ENCODE data around the gene NT5DC3. TPM values are rescaled to one million over a fixed set of nuclear protein-coding genes. Genes with fewer than 3 reads are reported as not detected.

NT5DC3 gene
- total and polyA plus RNA-seq, 2 of the 13 experiments (the other 11 are each of a cell fraction or from before 2014, with no cell fraction given), result 3.2 to 6.6 TPM

- no peak for TF ChIP-seq ARID3A (IDR thresholded peaks at IDR 0.05; ENCODE audit: low read depth, low read length)
- no peak for TF ChIP-seq KDM5A (IDR thresholded peaks at IDR 0.05; ENCODE audit: borderline replicate concordance, low read length)
- no peak for TF ChIP-seq PAWR (CRISPR knock-in tag; IDR thresholded peaks at IDR 0.05; ENCODE audit: borderline replicate concordance)
- TF ChIP-seq CHCHD3 (CRISPR knock-in tag; IDR thresholded peaks at IDR 0.05), result no peak
- TF ChIP-seq ZNF770 (CRISPR knock-in tag; IDR thresholded peaks at IDR 0.05), result peak; percentile 85
- TF ChIP-seq ZMYM3 (CRISPR knock-in tag; IDR thresholded peaks at IDR 0.05), result 0 out of 2 replicates have a peak, but pooled peaks have one; percentile 22
- TF ChIP-seq ZNF503 (CRISPR knock-in tag; IDR thresholded peaks at IDR 0.05), result no peak
- TF ChIP-seq SALL1 (CRISPR knock-in tag; IDR thresholded peaks at IDR 0.05), result 0 out of 2 replicates have a peak, but pooled peaks have one; percentile 20
- peak; percentile 86 for TF ChIP-seq CEBPG (CRISPR knock-in tag; IDR thresholded peaks at IDR 0.05)
- peak; percentile 50; the same call in 1 of the 2 replicates for TF ChIP-seq ZNF263 (CRISPR knock-in tag; IDR thresholded peaks at IDR 0.05)
- no peak for TF ChIP-seq RORA (CRISPR knock-in tag; IDR thresholded peaks at IDR 0.05)
- no peak for TF ChIP-seq HNRNPH1 (optimal IDR thresholded peaks at IDR 0.05; ENCODE audit: low read depth, low read length)
- peak; percentile 50 for TF ChIP-seq ZFX (CRISPR knock-in tag; IDR thresholded peaks at IDR 0.05; ENCODE audit: low read depth)
- TF ChIP-seq RNF2 (conservative IDR thresholded peaks at IDR 0.05; ENCODE audit: low read depth), result no peak
- no peak for TF ChIP-seq MAF1 (CRISPR knock-in tag; IDR thresholded peaks at IDR 0.05; ENCODE audit: borderline replicate concordance)
- no peak for TF ChIP-seq TP53 (CRISPR knock-in tag; conservative IDR thresholded peaks at IDR 0.05)
- TF ChIP-seq CEBPB (IDR thresholded peaks at IDR 0.05; ENCODE audit: borderline replicate concordance, low read depth, low read length), result peak; percentile 84
- TF ChIP-seq FOXC1 (CRISPR knock-in tag; IDR thresholded peaks at IDR 0.05; ENCODE audit: borderline replicate concordance), result no peak
- no peak for TF ChIP-seq ZNF446 (CRISPR knock-in tag; IDR thresholded peaks at IDR 0.05)
- TF ChIP-seq YY1 (IDR thresholded peaks at IDR 0.05; ENCODE audit: insufficient read depth, insufficient replicate concordance, low read depth, low read length), result no peak
- no peak for TF ChIP-seq HCFC1 (IDR thresholded peaks at IDR 0.05; ENCODE audit: low read depth, low read length)
- TF ChIP-seq ZMAT5 (CRISPR knock-in tag; IDR thresholded peaks at IDR 0.05; ENCODE audit: borderline replicate concordance, low read depth), result no peak
- no peak for TF ChIP-seq ZNF256 (CRISPR knock-in tag; conservative IDR thresholded peaks at IDR 0.05)
- TF ChIP-seq SATB2 (CRISPR knock-in tag; IDR thresholded peaks at IDR 0.05), result no peak
- TF ChIP-seq POLR2AphosphoS2 (IDR thresholded peaks at IDR 0.05; ENCODE audit: low read depth, low read length), result no peak
- TF ChIP-seq TRIM24 (CRISPR knock-in tag; IDR thresholded peaks at IDR 0.05), result no peak
These were observed 1.9 kb downstream of the NT5DC3 start (continued) for GRCh38 chr12:103839103-103839502.

Data from HepG2 (cell line).